ENCODE data around the gene NR5A2.

DNA sequence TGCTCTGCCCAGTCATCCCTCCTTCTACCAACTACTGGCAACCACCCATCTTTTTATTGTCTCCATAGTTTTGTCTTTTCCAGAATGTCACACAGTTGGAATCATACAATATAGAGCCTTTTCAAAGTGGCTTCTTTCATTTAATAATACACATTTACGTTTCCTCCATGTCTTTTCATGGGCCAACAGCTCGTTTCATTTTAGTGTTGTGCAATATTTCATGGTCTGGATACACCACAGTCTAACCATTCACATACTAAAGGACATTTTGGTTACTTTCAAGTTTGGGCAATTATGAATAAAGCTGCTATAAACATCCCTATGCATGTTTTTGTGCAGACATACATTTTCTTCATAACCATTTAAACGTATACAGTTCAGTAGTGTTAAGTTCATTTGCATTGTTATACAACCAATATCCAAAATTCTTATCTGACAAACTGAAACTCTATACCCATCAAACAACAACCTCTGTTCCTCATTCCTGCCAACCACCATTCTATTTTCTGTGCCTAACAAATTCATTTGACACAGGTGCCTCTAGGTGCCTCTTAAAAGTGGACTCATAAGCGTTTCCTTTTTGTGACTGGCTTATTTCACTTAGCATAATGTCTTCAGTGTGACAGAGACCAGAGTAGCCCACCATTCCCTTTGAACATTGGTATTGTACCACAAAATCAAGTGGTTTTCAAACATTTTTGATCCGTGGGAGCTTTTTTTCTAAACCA lies 138.1 kb downstream of the NR5A2 start:
- TF ChIP-seq, protein P1, sequence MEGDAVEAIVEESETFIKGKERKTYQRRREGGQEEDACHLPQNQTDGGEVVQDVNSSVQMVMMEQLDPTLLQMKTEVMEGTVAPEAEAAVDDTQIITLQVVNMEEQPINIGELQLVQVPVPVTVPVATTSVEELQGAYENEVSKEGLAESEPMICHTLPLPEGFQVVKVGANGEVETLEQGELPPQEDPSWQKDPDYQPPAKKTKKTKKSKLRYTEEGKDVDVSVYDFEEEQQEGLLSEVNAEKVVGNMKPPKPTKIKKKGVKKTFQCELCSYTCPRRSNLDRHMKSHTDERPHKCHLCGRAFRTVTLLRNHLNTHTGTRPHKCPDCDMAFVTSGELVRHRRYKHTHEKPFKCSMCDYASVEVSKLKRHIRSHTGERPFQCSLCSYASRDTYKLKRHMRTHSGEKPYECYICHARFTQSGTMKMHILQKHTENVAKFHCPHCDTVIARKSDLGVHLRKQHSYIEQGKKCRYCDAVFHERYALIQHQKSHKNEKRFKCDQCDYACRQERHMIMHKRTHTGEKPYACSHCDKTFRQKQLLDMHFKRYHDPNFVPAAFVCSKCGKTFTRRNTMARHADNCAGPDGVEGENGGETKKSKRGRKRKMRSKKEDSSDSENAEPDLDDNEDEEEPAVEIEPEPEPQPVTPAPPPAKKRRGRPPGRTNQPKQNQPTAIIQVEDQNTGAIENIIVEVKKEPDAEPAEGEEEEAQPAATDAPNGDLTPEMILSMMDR (IDR thresholded peaks at IDR 0.05 in 4 of 5, conservative IDR thresholded peaks at IDR 0.05 in 1 of 5): no peak
- TF ChIP-seq POLR2A (IDR thresholded peaks at IDR 0.05): no peak

Data from gastrocnemius medialis (tissue), 4 donors.